ES-I3 (cell line): Measurements from ENCODE around the gene TRMT10B.
"Not testable (repeated sequence)": the region's sequence is repeated elsewhere in the genome, so short reads cannot be mapped to it uniquely, and the experiment has no call there.

ENCODE experiments used
- H3K36me3 ChIP-seq: 2 replicates; pipeline ENCODE4 v1.6.1; 2013; ENCODE audit warnings: mild to moderate bottlenecking, low read length, control low read depth, moderate library complexity; ENCODE audit not compliant: insufficient read depth
- H3K4me1 ChIP-seq: 2 replicates; pipeline ENCODE4 v1.6.1; 2013; ENCODE audit warnings: mild to moderate bottlenecking, control low read depth, low read length; ENCODE audit not compliant: insufficient read depth
- H3K9ac ChIP-seq: 2 replicates; pipeline ENCODE4 v1.6.1; 2013; ENCODE audit warnings: low read depth, mild to moderate bottlenecking, low read length, moderate library complexity
- H3K9me3 ChIP-seq: 2 replicates; pipeline ENCODE4 v1.6.1; 2013; ENCODE audit warnings: mild to moderate bottlenecking, low read length, moderate library complexity; ENCODE audit not compliant: control insufficient read depth, insufficient read depth

Gene TRMT10B

DNA sequence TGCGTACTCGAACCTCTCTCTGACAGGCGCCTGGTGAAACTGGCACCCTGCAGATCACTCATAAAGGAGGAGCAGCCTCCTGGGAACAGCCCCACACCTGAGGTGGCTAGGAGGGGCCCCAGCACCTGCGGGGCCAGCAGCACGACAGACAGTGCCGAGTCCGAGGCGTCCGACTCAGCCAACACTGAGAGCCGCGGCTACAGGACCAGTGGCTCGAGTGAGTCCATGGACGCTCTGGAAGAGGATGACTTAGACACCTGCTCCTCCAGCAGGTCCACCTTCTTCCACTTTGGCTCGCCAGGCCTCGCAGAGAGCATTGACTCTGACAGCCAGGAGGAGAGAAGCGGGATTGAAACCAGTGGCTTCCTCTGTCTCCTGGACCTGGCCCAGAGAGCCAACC, 13.5 kb upstream of the TRMT10B start:
- Histone ChIP-seq H3K9me3 (no peaks in the 10 kb centered on the region), H3K36me3 (no peaks in the 10 kb centered on the region), H3K4me1 (no peaks in the 10 kb centered on the region), H3K9ac (no peak overlapping the region)

- Histone ChIP-seq H3K9ac (no peak overlapping the region), H3K9me3 (no peaks in the 10 kb centered on the region), H3K36me3 (no peaks in the 10 kb centered on the region), H3K4me1 (no peaks in the 10 kb centered on the region)
Measured at GRCh38 chr9:37740631-37741328, 12.8 kb upstream of the TRMT10B start.

DNA sequence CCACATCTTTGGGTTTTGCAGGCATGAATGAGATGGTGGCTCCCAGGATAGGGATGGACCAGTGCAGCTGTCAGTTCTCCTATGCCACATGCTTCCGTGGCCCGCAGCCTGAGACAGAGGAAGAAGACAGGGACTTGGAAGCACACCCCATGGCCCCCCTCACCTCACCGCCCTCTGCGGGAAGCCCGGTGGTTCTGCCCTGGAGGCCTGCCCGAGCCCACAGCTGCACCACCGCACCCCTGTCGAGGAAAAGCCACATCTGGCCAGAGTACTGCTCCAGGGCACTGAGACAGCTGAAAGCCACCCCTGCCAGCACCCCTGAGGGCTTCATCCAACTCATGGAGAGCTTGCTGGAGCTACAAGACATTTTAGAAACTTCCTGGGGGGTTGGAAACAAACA, 7.6 kb upstream of the TRMT10B start:
- H3K36me3 ChIP-seq = no peaks in the 10 kb centered on the region
- H3K9ac ChIP-seq = no peak overlapping the region
- H3K4me1 ChIP-seq = no peaks in the 10 kb centered on the region
- H3K9me3 ChIP-seq = no peaks in the 10 kb centered on the region

DNA sequence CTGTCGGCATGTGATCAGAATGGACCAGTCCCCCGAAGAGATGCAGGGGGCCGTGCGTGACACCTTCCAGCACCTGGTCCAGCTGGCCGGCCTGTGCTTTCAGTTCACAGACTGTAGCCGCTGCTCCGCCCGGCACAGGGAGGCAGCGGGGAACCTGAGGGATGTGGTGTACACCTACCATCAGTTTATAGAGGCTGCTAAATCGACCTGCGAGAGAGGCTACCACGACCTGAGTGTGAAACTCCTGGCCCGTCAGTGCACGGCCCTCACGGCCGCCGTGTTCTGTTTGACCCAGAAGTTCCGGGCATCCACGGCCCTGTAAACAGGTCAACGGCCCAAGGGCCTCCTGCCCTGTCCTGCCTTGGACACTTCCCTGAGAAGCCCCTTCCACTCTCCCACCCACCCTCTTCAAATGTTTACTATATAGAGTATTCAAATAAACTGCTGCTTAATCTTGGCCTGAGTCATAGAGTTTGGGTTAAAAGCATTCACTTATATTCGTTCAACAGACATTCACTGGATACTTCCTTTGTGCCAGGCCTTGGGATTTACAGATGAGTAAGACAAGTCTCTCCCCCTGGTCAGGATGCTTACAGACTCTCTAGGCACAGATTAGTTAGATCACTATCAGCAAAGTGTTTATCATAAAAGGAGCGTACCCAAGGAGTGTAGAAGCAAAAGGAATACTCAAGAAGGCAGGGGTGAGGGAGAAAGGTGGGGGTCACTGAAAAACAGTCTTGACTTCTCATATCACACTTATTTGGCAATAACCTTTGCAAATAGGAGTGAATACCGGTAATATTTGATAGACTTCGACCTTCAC, 6.9 kb upstream of the TRMT10B start:
- no peaks in the 10 kb centered on the region for H3K4me1 ChIP-seq
- no peaks in the 10 kb centered on the region for H3K36me3 ChIP-seq
- no peaks in the 10 kb centered on the region for H3K9me3 ChIP-seq
- no peak overlapping the region for H3K9ac ChIP-seq

- H3K9ac ChIP-seq = no peak overlapping the region
- H3K36me3 ChIP-seq = no peaks in the 10 kb centered on the region
- H3K9me3 ChIP-seq = no peaks in the 10 kb centered on the region
- no peaks in the 10 kb centered on the region for H3K4me1 ChIP-seq
Measured at GRCh38 chr9:37747271-37747753, 6.3 kb upstream of the TRMT10B start.

DNA sequence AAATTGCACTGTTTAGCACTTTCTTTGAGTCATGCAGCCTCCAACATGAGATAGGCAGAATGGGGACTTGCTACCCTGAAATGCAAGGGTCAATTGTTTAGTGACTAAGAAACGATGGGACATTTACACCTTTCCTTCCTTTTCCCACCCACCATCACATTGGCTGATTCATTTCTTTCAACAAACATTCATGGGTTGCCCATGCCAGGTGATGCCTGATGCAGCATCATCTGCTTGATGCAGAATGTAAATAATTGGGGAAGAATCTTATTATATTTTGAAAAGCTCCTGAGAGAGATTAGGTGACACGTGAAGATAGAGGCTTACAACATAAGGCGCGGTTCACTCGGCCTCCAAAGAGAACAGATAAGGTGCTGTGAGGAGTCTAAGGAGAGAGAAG, 4.5 kb upstream of the TRMT10B start:
- Histone ChIP-seq H3K9ac (no peak overlapping the region), H3K4me1 (0 out of 2 replicates have a peak, but pooled peaks cover 3% of the 10 kb centered on the region), H3K9me3 (no peaks in the 10 kb centered on the region), H3K36me3 (no peaks in the 10 kb centered on the region)

GRCh38 chr9:37751186-37751585, 2.4 kb upstream of the TRMT10B start:
- Histone ChIP-seq H3K4me1 (0 out of 2 replicates have a peak, but pooled peaks cover 3% of the 10 kb centered on the region), H3K36me3 (no peaks in the 10 kb centered on the region), H3K9me3 (no peaks in the 10 kb centered on the region)

GRCh38 chr9:37751704-37752103, 1.9 kb upstream of the TRMT10B start:
- H3K36me3 ChIP-seq, H3K4me1 ChIP-seq, H3K9ac ChIP-seq, H3K9me3 ChIP-seq: not testable (repeated sequence)

More at GRCh38 chr9:37751186-37751585, 2.4 kb upstream of the TRMT10B start:
- H3K9ac ChIP-seq = no peak overlapping the region; the same call in 1 of the 2 replicates

- not testable (repeated sequence) for H3K4me1 ChIP-seq, H3K9ac ChIP-seq, H3K9me3 ChIP-seq, H3K36me3 ChIP-seq
Measured at GRCh38 chr9:37752112-37752511, 1.5 kb upstream of the TRMT10B start.

GRCh38 chr9:37752642-37753488, 740 bp upstream of the TRMT10B start:
- Histone ChIP-seq H3K36me3 (no peaks in the 10 kb centered on the region), H3K9me3 (no peaks in the 10 kb centered on the region), H3K4me1 (0 out of 2 replicates have a peak, but pooled peaks cover 3% of the 10 kb centered on the region), H3K9ac (peak overlapping the region; percentile 94)

DNA sequence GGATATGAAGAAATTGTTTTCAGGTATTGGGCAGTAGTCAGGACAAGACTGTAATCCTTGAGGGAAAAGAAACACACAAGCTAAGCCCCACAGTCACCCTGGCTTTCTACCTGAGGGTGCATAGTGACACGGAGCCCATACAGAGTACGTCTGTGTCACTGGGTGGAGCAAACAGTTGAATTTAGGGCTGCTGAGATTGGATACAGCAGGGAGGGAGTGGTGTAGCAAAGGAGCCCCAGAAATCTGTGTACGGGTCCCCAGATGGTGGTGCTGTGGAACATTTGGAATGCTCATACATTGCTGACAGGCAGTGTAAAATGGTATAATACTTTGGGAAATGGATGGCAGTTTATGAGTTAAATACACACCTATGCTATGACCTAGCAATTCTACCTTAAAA, 5.1 kb downstream of the TRMT10B start:
- Histone ChIP-seq H3K9ac (no peak overlapping the region), H3K9me3 (no peaks in the 10 kb centered on the region), H3K36me3 (no peaks in the 10 kb centered on the region), H3K4me1 (no peaks in the 10 kb centered on the region)

- no peak overlapping the region for H3K9ac ChIP-seq
Measured at GRCh38 chr9:37760416-37761161, 7.0 kb downstream of the TRMT10B start.

GRCh38 chr9:37761511-37761910, 7.9 kb downstream of the TRMT10B start:
- H3K4me1 ChIP-seq = no peaks in the 10 kb centered on the region
- H3K36me3 ChIP-seq = no peaks in the 10 kb centered on the region
- no peaks in the 10 kb centered on the region for H3K9me3 ChIP-seq
- no peak overlapping the region for H3K9ac ChIP-seq

More at GRCh38 chr9:37760416-37761161, 7.0 kb downstream of the TRMT10B start:
- no peaks in the 10 kb centered on the region for H3K9me3 ChIP-seq
- H3K4me1 ChIP-seq = no peaks in the 10 kb centered on the region
- no peaks in the 10 kb centered on the region for H3K36me3 ChIP-seq

- H3K36me3 ChIP-seq, H3K9me3 ChIP-seq, H3K9ac ChIP-seq, H3K4me1 ChIP-seq: not testable (repeated sequence)
Measured at GRCh38 chr9:37765263-37765662, 11.7 kb downstream of the TRMT10B start.
